ENCODE results near the gene COPG2.
A peak's percentile ranks its signal among the peaks of the same experiment; 100 is the strongest.

Gene COPG2

DNA sequence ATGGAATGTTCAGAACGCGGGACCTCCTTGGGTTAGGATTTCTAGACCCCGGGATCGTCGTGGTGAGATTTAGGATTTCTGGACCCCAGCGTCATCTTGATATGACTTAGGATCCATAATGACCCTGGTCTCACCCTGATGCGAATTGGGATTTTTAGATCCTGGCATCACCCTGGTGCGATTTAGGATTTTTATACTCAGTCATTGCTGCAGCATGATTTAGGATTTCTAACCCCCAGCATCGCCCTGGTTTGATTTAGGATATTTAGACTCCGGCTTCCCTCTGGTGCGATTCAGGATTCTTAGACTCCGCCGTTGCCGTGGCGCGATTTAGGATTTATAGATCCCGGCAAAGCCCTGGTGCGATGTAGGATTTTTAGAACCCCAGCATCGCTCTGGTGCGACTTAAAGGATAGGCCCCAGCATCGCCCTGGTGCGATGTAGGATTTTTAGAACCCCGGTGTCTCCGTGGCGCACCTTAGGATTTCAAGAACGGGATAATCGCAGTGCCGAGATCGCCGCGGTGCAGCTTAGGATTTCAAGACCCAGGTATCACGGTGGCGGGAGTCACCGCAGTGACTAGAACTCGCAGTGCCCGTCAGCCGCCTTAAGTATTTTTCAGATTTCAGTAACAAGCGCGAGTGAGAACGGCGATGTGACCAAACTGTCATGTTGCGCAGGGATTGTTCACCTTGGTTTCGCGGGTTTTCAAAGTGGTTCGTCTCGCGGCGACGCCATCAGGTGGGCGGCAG lies 175.8 kb downstream of the COPG2 start:
- Histone ChIP-seq H3K27me3 (ENCODE audit: insufficient read depth, poor library complexity, severe bottlenecking) (no peaks in the 10 kb centered on the region), H3K4me3 (ENCODE audit: severe bottlenecking) (peak overlapping the region; percentile 40), H3K9me3 (ENCODE audit: severe bottlenecking) (no peaks in the 10 kb centered on the region), H3K36me3 (ENCODE audit: low read depth) (peaks cover 12% of the 10 kb centered on the region), H3K4me1 (ENCODE audit: insufficient read depth, poor library complexity, severe bottlenecking) (no peaks in the 10 kb centered on the region), H3K27ac (ENCODE audit: poor library complexity, severe bottlenecking) (no peak overlapping the region)
- ATAC-seq (ENCODE audit: low read depth) (no peak), DNase-seq (ENCODE audit: low spot score) (no peak)
- TF ChIP-seq, protein P1, sequence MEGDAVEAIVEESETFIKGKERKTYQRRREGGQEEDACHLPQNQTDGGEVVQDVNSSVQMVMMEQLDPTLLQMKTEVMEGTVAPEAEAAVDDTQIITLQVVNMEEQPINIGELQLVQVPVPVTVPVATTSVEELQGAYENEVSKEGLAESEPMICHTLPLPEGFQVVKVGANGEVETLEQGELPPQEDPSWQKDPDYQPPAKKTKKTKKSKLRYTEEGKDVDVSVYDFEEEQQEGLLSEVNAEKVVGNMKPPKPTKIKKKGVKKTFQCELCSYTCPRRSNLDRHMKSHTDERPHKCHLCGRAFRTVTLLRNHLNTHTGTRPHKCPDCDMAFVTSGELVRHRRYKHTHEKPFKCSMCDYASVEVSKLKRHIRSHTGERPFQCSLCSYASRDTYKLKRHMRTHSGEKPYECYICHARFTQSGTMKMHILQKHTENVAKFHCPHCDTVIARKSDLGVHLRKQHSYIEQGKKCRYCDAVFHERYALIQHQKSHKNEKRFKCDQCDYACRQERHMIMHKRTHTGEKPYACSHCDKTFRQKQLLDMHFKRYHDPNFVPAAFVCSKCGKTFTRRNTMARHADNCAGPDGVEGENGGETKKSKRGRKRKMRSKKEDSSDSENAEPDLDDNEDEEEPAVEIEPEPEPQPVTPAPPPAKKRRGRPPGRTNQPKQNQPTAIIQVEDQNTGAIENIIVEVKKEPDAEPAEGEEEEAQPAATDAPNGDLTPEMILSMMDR (IDR thresholded peaks at IDR 0.05; ENCODE audit: poor library complexity, severe bottlenecking), result no peak

DNA sequence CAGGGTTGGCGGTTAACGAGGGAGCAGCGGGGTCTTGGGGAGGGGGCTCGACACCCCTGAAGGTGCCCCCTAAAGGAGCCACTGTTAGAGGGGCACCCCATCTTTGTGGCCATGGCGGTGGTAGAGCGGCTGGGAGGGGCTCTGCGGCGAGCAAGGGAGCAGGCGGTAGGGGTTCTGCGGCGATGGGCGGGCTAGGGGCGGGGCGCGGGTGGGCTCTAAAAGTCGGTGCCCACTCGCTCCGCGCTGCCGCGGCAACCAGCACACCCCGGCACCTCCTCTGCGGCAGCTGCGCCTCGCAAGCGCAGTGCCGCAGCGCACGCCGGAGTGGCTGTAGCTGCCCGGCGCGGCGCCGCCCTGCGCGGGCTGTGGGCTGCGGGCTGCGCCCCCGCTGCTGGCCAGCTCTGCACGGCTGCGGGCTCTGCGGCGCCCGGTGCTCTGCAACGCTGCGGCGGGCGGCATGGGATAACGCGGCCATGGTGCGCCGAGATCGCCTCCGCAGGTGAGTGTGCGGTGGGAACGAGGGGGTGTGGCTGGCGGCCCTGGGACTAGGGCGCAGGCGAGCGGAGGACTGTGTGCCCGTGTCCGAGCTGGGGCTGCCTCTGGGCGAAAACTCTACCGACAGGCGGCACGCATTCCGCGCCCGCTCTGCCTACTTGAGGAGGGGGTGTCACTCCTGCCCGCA lies 176.6 kb downstream of the COPG2 start, which contains the start of gene MEST:
TSS of gene MEST (plus strand) at position 245 of the 682 bp plus-strand sequence. CDS start at position 474, 229 bp downstream.
- H3K4me1 ChIP-seq (ENCODE audit: insufficient read depth, poor library complexity, severe bottlenecking), result no peaks in the 10 kb centered on the region
- ATAC-seq (ENCODE audit: low read depth), result peak; percentile 52
- no peak within 1 kb of the TSS for H3K27ac ChIP-seq (ENCODE audit: poor library complexity, severe bottlenecking)
- H3K4me3 ChIP-seq (ENCODE audit: severe bottlenecking), result peak within 1 kb of the TSS; percentile 40
- TF ChIP-seq, protein P1 (IDR thresholded peaks at IDR 0.05; ENCODE audit: poor library complexity, severe bottlenecking), result no peak
- no peaks in the 10 kb centered on the region for H3K9me3 ChIP-seq (ENCODE audit: severe bottlenecking)
- peak; percentile 53 for DNase-seq (ENCODE audit: low spot score)
- H3K27me3 ChIP-seq (ENCODE audit: insufficient read depth, poor library complexity, severe bottlenecking), result no peaks in the 10 kb centered on the region
- peaks cover 12% of the 10 kb centered on the region for H3K36me3 ChIP-seq (ENCODE audit: low read depth)

DNA sequence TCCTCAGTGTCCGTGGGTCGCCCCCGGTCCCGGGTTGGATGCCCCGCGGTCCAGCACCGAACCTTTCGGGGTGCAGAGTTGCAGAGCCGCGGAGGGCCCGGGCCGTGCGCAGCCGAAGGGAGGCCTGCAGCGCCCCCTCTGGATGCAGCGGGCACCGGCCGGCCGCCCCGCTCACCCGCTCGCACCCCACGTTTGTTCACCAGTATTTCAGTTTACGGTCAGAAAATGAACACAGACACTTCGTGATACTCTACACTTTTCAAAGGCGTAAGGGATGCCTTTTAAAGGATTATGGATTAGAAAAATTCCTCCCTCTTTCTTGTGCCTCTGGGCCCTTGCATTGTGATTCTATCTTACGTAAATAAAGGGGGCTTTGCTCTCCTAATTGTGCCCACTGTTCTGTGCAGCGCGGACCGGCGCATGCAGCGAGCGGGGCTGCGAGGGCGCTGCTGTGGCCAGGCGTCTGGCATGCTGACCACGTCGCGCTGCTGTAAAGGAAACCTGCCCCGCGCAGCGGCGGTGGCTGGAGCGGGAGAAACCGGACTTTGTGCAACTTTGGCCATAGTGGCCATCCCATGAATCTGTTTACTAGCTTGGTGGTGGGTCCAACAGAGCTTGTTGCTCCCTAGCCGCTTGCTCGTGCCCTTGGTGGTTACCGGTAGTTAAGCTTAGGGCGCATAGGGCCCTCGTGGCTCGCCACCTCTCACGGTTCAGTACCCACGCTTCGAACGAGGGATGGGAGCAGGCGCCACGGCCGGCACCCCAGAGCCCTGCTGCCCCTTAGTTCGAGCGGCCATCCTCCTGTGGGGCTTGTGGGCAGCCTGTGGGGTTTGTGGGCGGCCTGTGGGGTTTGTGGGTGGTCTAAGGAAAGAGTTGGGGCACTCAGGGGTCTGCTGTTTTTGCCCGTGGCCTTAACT lies 177.4 kb downstream of the COPG2 start:
- H3K9me3 ChIP-seq (ENCODE audit: severe bottlenecking), result no peaks in the 10 kb centered on the region
- H3K4me3 ChIP-seq (ENCODE audit: severe bottlenecking), result peak overlapping the region; percentile 40
- H3K36me3 ChIP-seq (ENCODE audit: low read depth), result peaks cover 4% of the 10 kb centered on the region
- no peaks in the 10 kb centered on the region for H3K27me3 ChIP-seq (ENCODE audit: insufficient read depth, poor library complexity, severe bottlenecking)
- no peak overlapping the region for H3K27ac ChIP-seq (ENCODE audit: poor library complexity, severe bottlenecking)
- DNase-seq (ENCODE audit: low spot score), result no peak
- peak; percentile 16; the same call in 1 of the 3 replicates for ATAC-seq (ENCODE audit: low read depth)
- TF ChIP-seq, protein P1 (IDR thresholded peaks at IDR 0.05; ENCODE audit: poor library complexity, severe bottlenecking), result peak; percentile 59
- peaks cover under 1% of the 10 kb centered on the region for H3K4me1 ChIP-seq (ENCODE audit: insufficient read depth, poor library complexity, severe bottlenecking)

DNA sequence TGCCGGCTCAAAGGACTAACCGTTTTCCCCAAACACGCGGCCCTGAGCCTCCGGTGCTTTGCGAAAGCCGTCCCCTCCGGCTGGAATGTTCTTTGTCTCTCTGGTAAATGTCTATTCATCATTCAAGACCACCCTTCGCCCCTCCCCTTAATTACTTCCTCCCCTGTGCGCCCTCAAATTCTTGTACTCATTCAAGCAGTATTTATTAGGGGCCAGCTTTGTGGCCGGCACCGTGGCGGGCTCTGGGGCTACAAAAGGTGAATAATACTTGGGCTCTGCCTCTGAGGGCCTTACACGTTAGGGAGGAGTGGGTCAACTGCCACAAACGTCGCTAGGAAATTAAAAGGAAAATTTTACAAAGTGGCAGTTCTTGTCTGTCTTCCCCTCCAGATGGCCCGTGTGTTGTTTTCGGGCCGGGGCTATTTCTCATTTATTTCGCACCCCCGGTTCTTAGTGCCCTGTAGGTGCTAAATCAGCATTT lies 178.2 kb downstream of the COPG2 start:
- Histone ChIP-seq H3K27me3 (ENCODE audit: insufficient read depth, poor library complexity, severe bottlenecking) (no peaks in the 10 kb centered on the region), H3K9me3 (ENCODE audit: severe bottlenecking) (no peaks in the 10 kb centered on the region), H3K4me3 (ENCODE audit: severe bottlenecking) (peak overlapping the region; percentile 40), H3K36me3 (ENCODE audit: low read depth) (no peaks in the 10 kb centered on the region), H3K27ac (ENCODE audit: poor library complexity, severe bottlenecking) (no peak overlapping the region), H3K4me1 (ENCODE audit: insufficient read depth, poor library complexity, severe bottlenecking) (peaks cover 7% of the 10 kb centered on the region)
- no peak for ATAC-seq (ENCODE audit: low read depth)
- DNase-seq (ENCODE audit: low spot score), result no peak
- TF ChIP-seq, protein P1 (IDR thresholded peaks at IDR 0.05; ENCODE audit: poor library complexity, severe bottlenecking), result no peak

Measured in RWPE2 (cell line).